DND-41 (cell line): Measurements from ENCODE around the gene FCAMR.
A peak's percentile ranks its signal among the peaks of the same experiment; 100 is the strongest.

Source experiments
- ATAC-seq: fragments of 200-7000 bp; cut with Tn5 transposase; 3 replicates; pipeline ENCODE4 v1.9.1; 2021; ENCODE audit warnings: low read depth; ENCODE audit not compliant: insufficient read depth
- DNase-seq: peaks from one replicate; pipeline ENCODE4 v3.0.0-alpha.2; 2020
- H2AFZ ChIP-seq: 2 replicates; pipeline ENCODE4 v1.6.0; 2012; ENCODE audit warnings: low read depth, low read length
- H3K27ac ChIP-seq: 2 replicates; pipeline ENCODE4 v1.5.1; 2012; ENCODE audit warnings: low read length, inconsistent platforms
- H3K27me3 ChIP-seq: fragments of 200-600 bp; sonication (generic); 2 replicates; pipeline ENCODE4 v1.6.0; 2012; ENCODE audit warnings: low read length, mild to moderate bottlenecking, inconsistent platforms; ENCODE audit not compliant: insufficient read depth, poor library complexity
- H3K36me3 ChIP-seq: 2 replicates; pipeline ENCODE4 v1.5.1; 2012; ENCODE audit warnings: low read length, inconsistent platforms; ENCODE audit not compliant: insufficient read depth
- H3K4me1 ChIP-seq: 2 replicates; pipeline ENCODE4 v1.5.1; 2012; ENCODE audit warnings: mild to moderate bottlenecking, low read length; ENCODE audit not compliant: insufficient read depth
- H3K4me2 ChIP-seq: 2 replicates; pipeline ENCODE4 v1.6.0; 2012; ENCODE audit warnings: mild to moderate bottlenecking, moderate library complexity, low read length, inconsistent platforms; ENCODE audit not compliant: insufficient read depth
- H3K4me3 ChIP-seq, 2 experiments: fragments of 200-600 bp in 1 of 2; shearing (Covaris generic) in 1 of 2; 2 replicates each; pipeline ENCODE4 v1.5.1; 2012 to 2016; ENCODE audit warnings: inconsistent platforms in 2 of 2, low read length in 2 of 2, mild to moderate bottlenecking in 2 of 2, low read depth in 1 of 2, moderate library complexity in 1 of 2
- H3K79me2 ChIP-seq: 2 replicates; pipeline ENCODE4 v1.6.0; 2012; ENCODE audit warnings: low read length, inconsistent platforms; ENCODE audit not compliant: insufficient read depth
- H3K9ac ChIP-seq: 2 replicates; pipeline ENCODE4 v1.6.0; 2012; ENCODE audit warnings: low read depth, mild to moderate bottlenecking, inconsistent platforms, low read length, moderate library complexity
- H3K9me3 ChIP-seq: 2 replicates; pipeline ENCODE4 v1.5.1; 2012; ENCODE audit warnings: low read length, moderate library complexity, mild to moderate bottlenecking, inconsistent platforms; ENCODE audit not compliant: insufficient read depth, severe bottlenecking
- H4K20me1 ChIP-seq: 2 replicates; pipeline ENCODE4 v1.6.0; 2012; ENCODE audit warnings: low read length; ENCODE audit not compliant: insufficient read depth
- CTCF ChIP-seq: IDR thresholded peaks from 2 replicates; pipeline ENCODE4 v1.5.1; 2012; ENCODE audit warnings: borderline replicate concordance, low read length, moderate library complexity, mild to moderate bottlenecking; ENCODE audit not compliant: poor library complexity, severe bottlenecking; ENCODE audit errors: extremely low read depth
- EZH2 ChIP-seq: IDR thresholded peaks from 3 replicates; pipeline ENCODE4 v1.6.1; 2012; ENCODE audit warnings: borderline replicate concordance, low read depth, mild to moderate bottlenecking, moderate library complexity, low read length, inconsistent platforms; ENCODE audit not compliant: severe bottlenecking

The FCAMR gene

GRCh38 chr1:207018707-207019106 lies 48.4 kb upstream of the FCAMR start:
- no peak overlapping the region for H3K9ac ChIP-seq
- no peak overlapping the region for H3K27ac ChIP-seq
- TF ChIP-seq EZH2: no peak
- TF ChIP-seq CTCF: no peak
- H4K20me1 ChIP-seq: no peaks in the 10 kb centered on the region
- H3K4me2 ChIP-seq: no peak overlapping the region
- no peaks in the 10 kb centered on the region for H3K79me2 ChIP-seq
- ATAC-seq (no peak), DNase-seq (no peak)
- no peaks in the 10 kb centered on the region for H3K9me3 ChIP-seq
- H3K27me3 ChIP-seq: peaks cover 20% of the 10 kb centered on the region
- no peak overlapping the region for H3K4me3 ChIP-seq
- no peaks in the 10 kb centered on the region for H3K4me1 ChIP-seq
- no peaks in the 10 kb centered on the region for H3K36me3 ChIP-seq
- H2AFZ ChIP-seq: no peak overlapping the region

- H4K20me1 ChIP-seq: no peaks in the 10 kb centered on the region
- no peaks in the 10 kb centered on the region for H3K79me2 ChIP-seq
- no peak overlapping the region for H3K9ac ChIP-seq
- H2AFZ ChIP-seq: no peak overlapping the region
- TF ChIP-seq EZH2 (no peak), CTCF (no peak)
- no peak for ATAC-seq
- H3K36me3 ChIP-seq: no peaks in the 10 kb centered on the region
- no peak for DNase-seq
- H3K27ac ChIP-seq: no peak overlapping the region
- peaks cover 28% of the 10 kb centered on the region for H3K27me3 ChIP-seq
- no peaks in the 10 kb centered on the region for H3K9me3 ChIP-seq
- H3K4me3 ChIP-seq: no peak overlapping the region
- no peaks in the 10 kb centered on the region for H3K4me1 ChIP-seq
- no peak overlapping the region for H3K4me2 ChIP-seq
Measured at GRCh38 chr1:207017615-207018559, 47.6 kb upstream of the FCAMR start.

GRCh38 chr1:207015791-207016190 lies 45.5 kb upstream of the FCAMR start:
- no peaks in the 10 kb centered on the region for H3K79me2 ChIP-seq
- H3K9ac ChIP-seq: no peak overlapping the region
- no peak overlapping the region for H3K4me3 ChIP-seq
- H4K20me1 ChIP-seq: no peaks in the 10 kb centered on the region
- peaks cover 38% of the 10 kb centered on the region for H3K27me3 ChIP-seq
- no peak for TF ChIP-seq CTCF
- no peak for TF ChIP-seq EZH2
- no peak overlapping the region for H3K27ac ChIP-seq
- H3K4me2 ChIP-seq: no peak overlapping the region
- peak; percentile 33; the same call in 1 of the 3 replicates for ATAC-seq
- no peak for DNase-seq
- no peak overlapping the region for H2AFZ ChIP-seq
- H3K36me3 ChIP-seq: no peaks in the 10 kb centered on the region
- no peaks in the 10 kb centered on the region for H3K9me3 ChIP-seq
- H3K4me1 ChIP-seq: no peaks in the 10 kb centered on the region
